ENCODE results near the gene CDY1.
"Not testable (repeated sequence)": the region's sequence is repeated elsewhere in the genome, so short reads cannot be mapped to it uniquely, and the experiment has no call there.

The CDY1 gene, protein sequence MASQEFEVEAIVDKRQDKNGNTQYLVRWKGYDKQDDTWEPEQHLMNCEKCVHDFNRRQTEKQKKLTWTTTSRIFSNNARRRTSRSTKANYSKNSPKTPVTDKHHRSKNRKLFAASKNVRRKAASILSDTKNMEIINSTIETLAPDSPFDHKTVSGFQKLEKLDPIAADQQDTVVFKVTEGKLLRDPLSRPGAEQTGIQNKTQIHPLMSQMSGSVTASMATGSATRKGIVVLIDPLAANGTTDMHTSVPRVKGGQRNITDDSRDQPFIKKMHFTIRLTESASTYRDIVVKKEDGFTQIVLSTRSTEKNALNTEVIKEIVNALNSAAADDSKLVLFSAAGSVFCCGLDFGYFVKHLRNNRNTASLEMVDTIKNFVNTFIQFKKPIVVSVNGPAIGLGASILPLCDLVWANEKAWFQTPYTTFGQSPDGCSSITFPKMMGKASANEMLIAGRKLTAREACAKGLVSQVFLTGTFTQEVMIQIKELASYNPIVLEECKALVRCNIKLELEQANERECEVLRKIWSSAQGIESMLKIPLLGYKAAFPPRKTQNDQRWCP

DNA sequence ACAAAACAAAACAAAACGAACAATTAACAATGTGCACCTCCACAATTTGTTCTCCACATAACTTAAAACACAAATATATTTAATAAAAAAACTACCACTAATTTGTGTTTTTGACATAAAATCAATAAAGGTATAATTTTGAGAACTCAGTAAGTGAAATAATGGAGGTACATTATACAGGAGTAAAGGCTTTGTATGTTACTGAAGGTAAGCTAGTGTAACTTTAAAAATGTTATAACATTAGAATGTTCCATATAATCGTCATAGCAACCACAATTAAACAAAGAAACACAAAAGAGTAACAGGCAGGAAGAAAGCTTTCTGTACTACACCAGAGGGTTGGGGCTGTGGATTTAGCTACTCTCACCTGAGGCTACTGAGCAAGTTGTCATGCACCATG, at the start of gene CDY1:
CDY1 (plus strand) TSS at position 301 of the 400 bp plus-strand sequence. CDS start 326 bp downstream, outside the sequence.
- not testable (repeated sequence) for DNase-seq (ENCODE audit: low read depth); H3K4me3 ChIP-seq (ENCODE audit: low read depth, low read length)

DNA sequence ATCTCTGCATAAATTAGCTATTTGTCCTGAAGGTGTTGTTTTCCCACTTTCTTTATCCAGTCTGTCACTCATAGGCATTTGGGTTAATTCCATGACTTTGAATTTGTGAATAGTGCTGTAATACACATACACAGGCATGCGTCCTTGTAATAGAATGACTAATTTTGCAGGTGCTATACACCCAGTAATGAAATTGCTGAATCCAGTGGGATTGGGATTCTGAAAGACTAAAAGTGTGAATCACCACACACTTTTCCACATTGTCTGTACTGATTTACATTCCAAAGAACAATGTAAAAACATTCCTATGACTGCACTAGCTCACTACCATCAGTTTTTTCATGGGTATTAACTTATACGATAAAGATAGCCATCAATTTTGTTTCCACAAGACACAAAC, 28.6 kb upstream of the CDY1 start:
- DNase-seq (ENCODE audit: low read depth); H3K4me3 ChIP-seq (ENCODE audit: low read depth, low read length): not testable (repeated sequence)

DNA sequence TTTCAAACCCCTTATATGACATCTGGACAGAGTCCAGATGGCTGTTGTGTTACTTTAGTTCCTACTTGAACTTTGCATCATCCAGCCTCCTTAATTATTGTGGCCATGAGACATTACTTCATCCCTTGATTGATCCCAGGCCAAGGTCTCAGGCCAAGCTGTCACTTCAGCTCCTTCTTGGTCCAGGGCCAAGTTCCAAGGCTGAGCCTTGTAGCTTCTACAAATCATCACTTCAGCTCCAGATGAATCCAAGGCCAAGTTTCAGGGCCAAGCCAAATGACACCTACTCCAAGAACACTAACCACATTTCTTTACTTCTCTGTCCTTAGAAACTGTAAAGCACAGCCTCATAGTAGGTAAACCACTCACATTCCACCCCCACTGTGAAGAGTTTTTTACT, 1.7 kb upstream of the CDY1 start:
- not testable (repeated sequence) for H3K4me3 ChIP-seq (ENCODE audit: low read depth, low read length); DNase-seq (ENCODE audit: low read depth)

DNA sequence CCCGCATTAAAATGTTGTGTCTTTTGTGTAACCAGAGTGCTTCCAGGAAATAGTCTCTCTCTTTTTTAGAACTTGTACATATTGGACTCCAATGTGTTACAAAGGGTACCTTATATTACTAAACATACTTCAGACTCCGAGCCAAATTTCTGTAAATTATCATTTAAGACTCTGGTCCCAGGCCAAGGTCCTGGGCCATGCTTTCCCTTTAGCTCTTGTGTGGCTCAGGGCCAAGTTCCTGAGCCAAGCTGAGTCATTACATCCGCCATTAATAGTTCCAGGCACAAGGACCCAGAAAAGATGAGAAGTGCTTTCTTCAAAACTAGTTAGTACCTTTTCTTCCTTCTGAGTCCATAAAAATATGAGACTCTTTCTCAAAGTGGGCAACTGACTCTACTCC, 4.6 kb downstream of the CDY1 start:
- not testable (repeated sequence) for DNase-seq (ENCODE audit: low read depth); H3K4me3 ChIP-seq (ENCODE audit: low read depth, low read length)

DNA sequence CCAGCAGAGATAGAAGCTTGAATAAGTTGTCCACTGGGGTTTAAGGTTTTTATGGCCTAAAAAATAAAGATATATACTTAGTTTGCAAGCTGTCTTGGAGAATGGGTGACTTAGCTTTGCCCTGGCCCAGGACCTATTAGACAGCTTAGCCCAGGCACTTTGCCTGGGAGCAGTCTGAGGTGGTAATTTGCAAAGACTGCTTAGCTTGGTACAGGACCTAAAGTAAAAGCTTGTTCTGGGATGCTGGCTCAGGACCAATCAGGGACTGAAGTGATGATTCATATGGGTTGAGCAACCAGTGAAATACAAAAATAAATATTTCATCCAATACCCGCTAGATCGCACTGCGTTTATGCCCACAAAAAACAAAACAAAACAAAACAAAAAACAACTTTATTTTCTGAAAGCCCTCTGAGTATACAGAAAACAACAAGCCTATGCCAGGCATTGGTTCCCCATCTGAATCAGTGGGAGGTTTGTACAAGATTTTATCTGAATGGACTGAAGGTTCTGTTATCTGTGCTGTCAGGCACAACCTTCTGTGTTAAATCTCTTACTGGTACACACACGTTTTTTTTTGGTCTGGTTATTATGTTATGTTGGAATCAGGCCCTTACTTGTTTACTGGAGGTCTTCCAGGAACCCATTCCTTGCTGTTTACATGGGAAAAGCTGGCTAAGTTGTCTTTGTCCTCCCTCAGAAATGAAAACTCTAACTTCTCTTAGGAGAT, 8.6 kb downstream of the CDY1 start:
- not testable (repeated sequence) for DNase-seq (ENCODE audit: low read depth); H3K4me3 ChIP-seq (ENCODE audit: low read depth, low read length)

DNA sequence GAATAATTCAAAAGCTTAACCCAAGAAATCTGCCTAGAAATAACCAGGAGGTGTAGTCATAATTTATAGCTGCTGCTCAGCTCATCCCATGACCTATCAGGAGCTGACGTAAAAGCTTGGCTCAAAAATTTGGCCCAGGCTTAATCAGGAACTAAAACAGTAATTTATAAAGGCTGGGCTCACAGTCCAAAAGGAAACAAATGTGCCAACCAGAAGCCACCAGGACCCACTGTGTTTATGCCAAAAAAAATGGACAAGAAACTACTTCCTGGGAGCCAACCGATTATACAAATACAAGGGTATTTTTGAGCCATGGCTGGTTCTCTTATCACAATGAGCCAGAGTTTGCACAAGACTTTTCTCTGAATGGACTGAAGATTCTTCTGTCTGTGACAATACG, 17.9 kb downstream of the CDY1 start:
- DNase-seq (ENCODE audit: low read depth); H3K4me3 ChIP-seq (ENCODE audit: low read depth, low read length): not testable (repeated sequence)

DNA sequence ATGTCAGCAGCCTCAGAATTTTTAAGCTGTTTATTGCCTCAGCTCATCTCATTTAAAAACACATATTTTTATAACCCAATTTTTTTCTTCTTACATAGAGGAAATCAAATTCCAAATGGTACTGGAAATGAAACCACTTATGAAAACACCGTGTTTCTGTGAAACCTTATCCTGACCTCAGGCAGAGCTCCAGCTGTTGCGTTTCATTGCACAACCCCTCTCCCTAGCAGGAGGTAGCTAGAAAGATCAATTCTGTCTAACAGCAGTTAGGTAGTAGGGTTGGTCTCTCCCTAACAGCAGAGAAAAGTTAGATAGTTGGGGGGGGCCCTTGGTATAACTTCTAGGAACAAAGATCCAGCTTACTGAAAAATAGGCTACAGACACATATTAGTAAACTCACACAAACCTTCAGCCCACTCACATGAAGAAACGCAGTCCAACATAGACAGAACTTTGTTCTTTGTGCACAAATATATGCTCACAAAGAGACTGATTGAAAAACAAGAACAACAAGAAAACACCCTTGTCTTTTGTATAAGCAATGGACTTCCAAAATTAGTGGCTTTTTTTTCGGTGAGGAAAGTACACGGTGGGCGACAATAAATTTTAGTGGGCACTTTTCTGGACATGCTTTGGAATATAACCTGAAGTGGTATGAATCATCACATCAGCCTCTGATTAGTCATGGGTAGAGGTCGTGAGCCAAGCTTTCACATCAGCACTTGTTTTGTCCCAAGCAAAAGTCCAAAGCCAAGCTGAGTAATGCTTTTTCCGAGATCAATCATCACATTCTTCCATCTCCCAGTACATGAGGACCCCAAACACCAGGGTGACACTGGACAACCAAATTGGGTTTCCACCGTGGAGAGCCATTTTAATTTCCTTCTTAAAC, 21.4 kb downstream of the CDY1 start:
- H3K4me3 ChIP-seq (ENCODE audit: low read depth, low read length): not testable (repeated sequence)

More for the DNA sequence above, 21.4 kb downstream of the CDY1 start:
- not testable (repeated sequence) for DNase-seq (ENCODE audit: low read depth)
